Measurements from ENCODE around the gene ZBED2.
"Not testable (repeated sequence)": the region's sequence is repeated elsewhere in the genome, so short reads cannot be mapped to it uniquely, and the experiment has no call there.

The ZBED2 gene
- 0 to 0.12 (median 0) reads per million in 18 experiments for total RNA-seq

GRCh38 chr3:111595232-111595631, at the start of gene ZBED2:
TSS of gene ZBED2 (minus strand) at chr3:111595346. CDS start at chr3:111594201, 1,145 bp downstream.
- no peak for DNase-seq

GRCh38 chr3:111639316-111639715, 44.2 kb upstream of the ZBED2 start:
- no peak for DNase-seq

- DNase-seq: no peak
Observed at GRCh38 chr3:111636366-111636885, 41.3 kb upstream of the ZBED2 start.

- DNase-seq: no peak
Observed at GRCh38 chr3:111635403-111635802, 40.3 kb upstream of the ZBED2 start.

GRCh38 chr3:111630638-111631037, 35.5 kb upstream of the ZBED2 start:
- DNase-seq: not testable (repeated sequence)

- not testable (repeated sequence) for DNase-seq
Observed at GRCh38 chr3:111629018-111629417, 33.9 kb upstream of the ZBED2 start.

- DNase-seq: no peak
Observed at GRCh38 chr3:111627092-111627491, 31.9 kb upstream of the ZBED2 start.

- no peak for DNase-seq
Observed at GRCh38 chr3:111621535-111621934, 26.4 kb upstream of the ZBED2 start.

GRCh38 chr3:111619833-111620232, 24.7 kb upstream of the ZBED2 start:
- no peak for DNase-seq

GRCh38 chr3:111618945-111619344, 23.8 kb upstream of the ZBED2 start:
- DNase-seq: no peak

- DNase-seq: no peak
Observed at GRCh38 chr3:111617912-111618601, 22.9 kb upstream of the ZBED2 start.

GRCh38 chr3:111617406-111617805, 22.3 kb upstream of the ZBED2 start:
- no peak for DNase-seq

GRCh38 chr3:111616417-111617105, 21.4 kb upstream of the ZBED2 start:
- DNase-seq: no peak

GRCh38 chr3:111615880-111616279, 20.7 kb upstream of the ZBED2 start:
- DNase-seq: no peak

- DNase-seq: no peak
Observed at GRCh38 chr3:111613294-111613693, 18.1 kb upstream of the ZBED2 start.

GRCh38 chr3:111610612-111611054, 15.5 kb upstream of the ZBED2 start:
- no peak for DNase-seq

GRCh38 chr3:111610189-111610588, 15.0 kb upstream of the ZBED2 start:
- no peak for DNase-seq

GRCh38 chr3:111609700-111610099, 14.6 kb upstream of the ZBED2 start:
- no peak for DNase-seq

- DNase-seq: no peak
Observed at GRCh38 chr3:111608383-111608782, 13.2 kb upstream of the ZBED2 start.

GRCh38 chr3:111607240-111607920, 12.2 kb upstream of the ZBED2 start:
- DNase-seq: no peak

- DNase-seq: no peak
Observed at GRCh38 chr3:111605493-111605892, 10.3 kb upstream of the ZBED2 start.

GRCh38 chr3:111605018-111605417, 9.9 kb upstream of the ZBED2 start:
- no peak for DNase-seq

- no peak for DNase-seq
Observed at GRCh38 chr3:111604119-111604518, 9.0 kb upstream of the ZBED2 start.
